Suprapubic skin (tissue), 4 donors: ENCODE measurements around the gene ARL8A.

Experiments
- CTCF ChIP-seq, 2 donors: fragments of 200-600 bp in 1 of 2; fragments of 450-650 bp in 1 of 2; sonication (generic) in 1 of 2; IDR thresholded peaks; one replicate each; pipeline ENCODE4 v1.5.1; 2016 to 2019; ENCODE audit warnings: antibody characterized with exemption in 2 of 2, mild to moderate bottlenecking in 1 of 2, moderate library complexity in 1 of 2
- EP300 ChIP-seq: sonication (generic); formaldehyde crosslinking; IDR thresholded peaks from one replicate; pipeline ENCODE4 v1.6.1; 2017; ENCODE audit warnings: antibody characterized with exemption
- POLR2A ChIP-seq, 2 donors: fragments of 450-650 bp; IDR thresholded peaks; one replicate each; pipeline ENCODE4 v1.6.1; 2017; ENCODE audit warnings: antibody characterized with exemption in 2 of 2, mild to moderate bottlenecking in 2 of 2, moderate library complexity in 2 of 2
- POLR2AphosphoS5 ChIP-seq, 3 donors: sonication (generic); formaldehyde crosslinking; IDR thresholded peaks; one replicate each; pipeline ENCODE4 v1.6.1; 2017; ENCODE audit warnings: antibody characterized with exemption in 3 of 3

GRCh38 chr1:202124142-202124541, 20.4 kb downstream of the ARL8A start:
- no peak for TF ChIP-seq CTCF (IDR thresholded peaks at IDR 0.05)
- no peak for TF ChIP-seq POLR2A (IDR thresholded peaks at IDR 0.05)
- TF ChIP-seq POLR2AphosphoS5 (IDR thresholded peaks at IDR 0.05) = no peak
- TF ChIP-seq EP300 = no peak
